Sigmoid colon (tissue), 4 donors: ENCODE measurements around the gene EHMT2.

Experiments
- POLR2A ChIP-seq, 2 donors: fragments of 450-650 bp; IDR thresholded peaks; one replicate each; pipeline ENCODE4 v1.6.1; 2016; ENCODE audit warnings: antibody characterized with exemption in 2 of 2, mild to moderate bottlenecking in 2 of 2, moderate library complexity in 2 of 2
- POLR2AphosphoS5 ChIP-seq, 4 donors: sonication (generic); formaldehyde crosslinking; IDR thresholded peaks; one replicate each; pipeline ENCODE4 v1.6.1; 2017; ENCODE audit warnings: antibody characterized with exemption in 4 of 4
- TF ChIP-seq, protein P1 (sequence below), 4 experiments: fragments of 450-650 bp in 3 of 4; fragments of 200-600 bp in 1 of 4; IDR thresholded peaks; one replicate each; pipeline ENCODE4 v1.5.1; 2016 to 2019; ENCODE audit warnings: antibody characterized with exemption in 4 of 4, mild to moderate bottlenecking in 3 of 4, moderate library complexity in 2 of 4

DNA sequence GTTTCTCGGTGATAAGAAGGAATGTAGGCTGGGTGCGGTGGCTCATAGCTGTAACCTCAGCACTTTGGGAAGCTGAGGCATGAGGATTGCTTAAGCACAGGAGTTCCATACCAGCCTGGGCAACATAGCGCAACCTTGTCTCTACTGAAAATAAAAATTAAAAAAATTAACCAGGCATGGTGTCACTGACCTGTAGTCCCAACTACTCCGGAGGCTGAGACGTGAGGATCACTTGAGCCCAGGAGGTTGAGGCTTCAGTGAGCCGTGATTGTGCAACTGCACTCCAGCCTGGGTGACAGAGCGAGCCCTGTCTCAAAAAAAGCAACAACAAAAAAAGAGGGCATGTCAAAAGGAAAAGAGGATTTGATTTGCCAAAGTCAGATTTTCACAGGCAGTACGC lies 38.8 kb downstream of the EHMT2 start:
- TF ChIP-seq, protein P1, sequence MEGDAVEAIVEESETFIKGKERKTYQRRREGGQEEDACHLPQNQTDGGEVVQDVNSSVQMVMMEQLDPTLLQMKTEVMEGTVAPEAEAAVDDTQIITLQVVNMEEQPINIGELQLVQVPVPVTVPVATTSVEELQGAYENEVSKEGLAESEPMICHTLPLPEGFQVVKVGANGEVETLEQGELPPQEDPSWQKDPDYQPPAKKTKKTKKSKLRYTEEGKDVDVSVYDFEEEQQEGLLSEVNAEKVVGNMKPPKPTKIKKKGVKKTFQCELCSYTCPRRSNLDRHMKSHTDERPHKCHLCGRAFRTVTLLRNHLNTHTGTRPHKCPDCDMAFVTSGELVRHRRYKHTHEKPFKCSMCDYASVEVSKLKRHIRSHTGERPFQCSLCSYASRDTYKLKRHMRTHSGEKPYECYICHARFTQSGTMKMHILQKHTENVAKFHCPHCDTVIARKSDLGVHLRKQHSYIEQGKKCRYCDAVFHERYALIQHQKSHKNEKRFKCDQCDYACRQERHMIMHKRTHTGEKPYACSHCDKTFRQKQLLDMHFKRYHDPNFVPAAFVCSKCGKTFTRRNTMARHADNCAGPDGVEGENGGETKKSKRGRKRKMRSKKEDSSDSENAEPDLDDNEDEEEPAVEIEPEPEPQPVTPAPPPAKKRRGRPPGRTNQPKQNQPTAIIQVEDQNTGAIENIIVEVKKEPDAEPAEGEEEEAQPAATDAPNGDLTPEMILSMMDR (IDR thresholded peaks at IDR 0.05): no peak
- no peak for TF ChIP-seq POLR2A (IDR thresholded peaks at IDR 0.05)
- TF ChIP-seq POLR2AphosphoS5 (IDR thresholded peaks at IDR 0.05): no peak
